GM12878 (cell line): Measurements from ENCODE around the gene CENPE. TPM values are rescaled to one million over a fixed set of nuclear protein-coding genes. Genes with fewer than 3 reads are reported as not detected.
A peak's percentile ranks its signal among the peaks of the same experiment; 100 is the strongest.

Source experiments
- ATAC-seq: fragments of 200-7000 bp; cut with Tn5 transposase; 3 replicates; pipeline ENCODE4 v1.9.1; 2020; ENCODE audit warnings: mild to moderate bottlenecking, moderate library complexity
- BruUV-seq: library from RNA; stranded (reverse); fragments of 400-500 nt; replicated peaks from 2 replicates; lab custom pipeline; 2021; lab: Mats Ljungman, UMichigan
- CTCF ChIA-PET: fragments of 300-600 bp; sonication (Branson Sonifier 250); formaldehyde crosslinking; extraction: SDS; loops from one replicate; lab custom pipeline; 2021; ENCODE audit warnings: inconsistent platforms; lab: Yijun Ruan, JAX
- POLR2A ChIA-PET: fragments of 350-600 bp; formaldehyde crosslinking; extraction: SDS; loops from one replicate; lab custom pipeline; 2021; ENCODE audit warnings: inconsistent platforms; lab: Charles Lee
- RAD21 ChIA-PET: fragments of 300-600 bp; sonication (Branson Sonifier 250); formaldehyde crosslinking; loops from one replicate; lab custom pipeline; 2023; ENCODE audit warnings: antibody characterized with exemption; ENCODE audit not compliant: unreplicated experiment; lab: Charles Lee
- SMC1A ChIA-PET: fragments of 300-600 bp; sonication (Branson Sonifier 250); formaldehyde crosslinking; loops from one replicate; lab custom pipeline; 2023; ENCODE audit not compliant: unreplicated experiment, uncharacterized antibody; lab: Charles Lee
- DNase-seq: peaks from one replicate; pipeline ENCODE4 v3.0.0-alpha.2; 2011; ENCODE audit warnings: low read depth, low spot score
- FAIRE-seq: peaks from 3 replicates; lab custom pipeline; 2011; peaks lifted over from hg19 to GRCh38; lab: Jason Lieb, UNC
- H2AFZ ChIP-seq: 2 replicates; pipeline ENCODE4 v1.6.0; 2011; ENCODE audit warnings: low read depth, low read length, control low read depth; ENCODE audit not compliant: control insufficient read depth
- H3K27ac ChIP-seq: 2 replicates; pipeline ENCODE4 v1.5.1; 2011; ENCODE audit warnings: control low read depth; ENCODE audit not compliant: control insufficient read depth, insufficient read depth
- H3K27me3 ChIP-seq, 2 experiments: replicated peaks in 1 of 2; 2 replicates each; pipeline versions ENCODE4 v1.6.0 to v1.6.1; 2011; ENCODE audit warnings: low read length in 1 of 2; ENCODE audit not compliant: control insufficient read depth in 2 of 2, insufficient read depth in 2 of 2
- H3K36me3 ChIP-seq, 2 experiments: 2 replicates each; pipeline ENCODE4 v1.5.1; 2011; ENCODE audit warnings: low read length in 1 of 2; ENCODE audit not compliant: control insufficient read depth in 2 of 2, insufficient read depth in 2 of 2
- H3K4me1 ChIP-seq: 2 replicates; pipeline ENCODE4 v1.6.1; 2011; ENCODE audit warnings: mild to moderate bottlenecking, low read length, moderate library complexity, mixed read lengths; ENCODE audit not compliant: control insufficient read depth, insufficient read depth
- H3K4me2 ChIP-seq: 2 replicates; pipeline ENCODE4 v1.6.0; 2011; ENCODE audit warnings: control low read depth; ENCODE audit not compliant: control insufficient read depth, insufficient read depth
- H3K4me3 ChIP-seq: fragments of 200-600 bp; sonication (generic); 2 replicates; pipeline ENCODE4 v1.5.1; 2016
- H3K79me2 ChIP-seq: 2 replicates; pipeline ENCODE4 v1.6.0; 2011; ENCODE audit warnings: low read length; ENCODE audit not compliant: control insufficient read depth, insufficient read depth
- H3K9ac ChIP-seq: 2 replicates; pipeline ENCODE4 v1.8.0; 2011; ENCODE audit warnings: low read length, control low read depth, mixed read lengths; ENCODE audit not compliant: control insufficient read depth, insufficient read depth
- H3K9me3 ChIP-seq: replicated peaks from 3 replicates; pipeline ENCODE4 v1.5.1; 2011; ENCODE audit warnings: mild to moderate bottlenecking, low read length; ENCODE audit not compliant: control insufficient read depth, insufficient read depth
- H4K20me1 ChIP-seq: 2 replicates; pipeline ENCODE4 v1.6.0; 2011; ENCODE audit not compliant: control insufficient read depth, insufficient read depth
- MLLT1 ChIP-seq: fragments of 450-650 bp; IDR thresholded peaks from 2 replicates; pipeline ENCODE4 v1.6.1; 2016; ENCODE audit warnings: mild to moderate bottlenecking
- ZBED1 ChIP-seq: IDR thresholded peaks from 2 replicates; pipeline ENCODE4 v1.6.1; 2016; ENCODE audit warnings: borderline replicate concordance
- WGBS: methylation state at CpG from one replicate; pipeline ENCODE4 v1.1.6; 2016; ENCODE audit warnings: low lambda C conversion rate; ENCODE audit not compliant: insufficient replicate concordance, insufficient coverage; ENCODE audit errors: missing lambda C conversion rate; 5-methylcytosine and 5-hydroxymethylcytosine counted together
- in situ Hi-C: fragments of 300-500 bp; cut with MboI; formaldehyde crosslinking; loops from 9 replicates; pipeline ENCODE4 v1.14.3; 2018; ENCODE audit warnings: mixed read lengths
- intact Hi-C: fragments of 100-400 bp; cut with micrococcal nuclease; formaldehyde crosslinking; loops from one replicate; pipeline ENCODE4 v1.14.2; 2022; ENCODE audit not compliant: unreplicated experiment
- polyA plus RNA-seq, 11 experiments: library from polyadenylated mRNA; depleted of rRNA in 4 of 11; unstranded in 6 of 11; stranded (reverse) in 5 of 11; fragments of >200 nt; fragmentation: Nextera tagmentation in 4 of 11; fragmentation: Illumina TruSeq in 1 of 11; extraction: Ambion mirVana in 4 of 11; extraction: Trizol in 1 of 11; gene quantifications; 1 replicate in 1 of 11; 2 replicates in 10 of 11; pipeline versions ENCODE4 v1.2.1 to v1.2.3, GENCODE V29; 2011 to 2016; ENCODE audit warnings: inconsistent platforms in 2 of 11, missing spikeins in 2 of 11, low read depth in 1 of 11
- total RNA-seq, 4 experiments: library from RNA; depleted of rRNA in 3 of 4; stranded (reverse); fragments of >200 nt in 3 of 4; fragmentation: Illumina TruSeq in 1 of 4; extraction: Trizol in 1 of 4; gene quantifications; 2 replicates each; pipeline versions ENCODE4 v1.2.1 to v1.2.3, GENCODE V29; 2013 to 2021

CENPE gene
- total and polyA plus RNA-seq, 10 of the 15 experiments (the other 5 are each of a cell fraction or from before 2014, with no cell fraction given): 10.2 to 53.6 (median 25.2) TPM

GRCh38 chr4:103073792-103074438, 124.2 kb downstream of the CENPE start:
- WGBS: 100% methylated on average over 2 of the region's 2 CpGs

More at GRCh38 chr4:103073792-103074438, 124.2 kb downstream of the CENPE start:
- DNase-seq (no peak), ATAC-seq (no peak), FAIRE-seq (no peak)
- H4K20me1 ChIP-seq: no peaks in the 10 kb centered on the region
- TF ChIP-seq MLLT1 (peak; percentile 81), ZBED1 (no peak)
- ChIA-PET CTCF (interaction anchor here (0.8 to 2.6 kb wide), 3 partner anchors 18 to 28 kb away, joined by 3 to 17 read pairs (median 5); no protein-coding TSS in a partner anchor), POLR2A (interaction anchor here (0.8 to 1.0 kb wide), 2 partner anchors 22 to 245 kb away, joined by 3 read pairs; no protein-coding TSS in a partner anchor), SMC1A (interaction anchor here (1.7 to 5.4 kb wide), 2 partner anchors 16 to 22 kb away, joined by 6 to 59 read pairs; no protein-coding TSS in a partner anchor), RAD21 (interaction anchor here (0.8 to 7.8 kb wide), 3 partner anchors 9 to 26 kb away, joined by 3 to 69 read pairs (median 3); no protein-coding TSS in a partner anchor)
- H3K36me3 ChIP-seq: no peaks in the 10 kb centered on the region
- in situ Hi-C loops: no loop called here
- intact Hi-C loops: loop anchor here (2.0 to 5.0 kb wide), 2 partner anchors 207 to 247 kb away; partner anchors contain the start of genes CISD2 and UBE2D3
- H3K27me3 ChIP-seq: no peaks in the 10 kb centered on the region
- peak overlapping the region; percentile 77 for H3K4me3 ChIP-seq
- peaks cover 67% of the 10 kb centered on the region for H3K79me2 ChIP-seq
- no peaks in the 10 kb centered on the region for H3K9me3 ChIP-seq
- BruUV-seq: no TSS peak
- H2AFZ ChIP-seq: no peak overlapping the region
- peak overlapping the region; percentile 94 for H3K4me2 ChIP-seq
- H3K27ac ChIP-seq: peak overlapping the region; percentile 93
- H3K9ac ChIP-seq: no peak overlapping the region
- peaks cover 8% of the 10 kb centered on the region for H3K4me1 ChIP-seq
